Astrocyte (in vitro differentiated cells and primary cell): ENCODE measurements around the gene HERC6. TPM values are rescaled to one million over a fixed set of nuclear protein-coding genes. Genes with fewer than 3 reads are reported as not detected.

ENCODE experiments used
- DNase-seq: peaks from one replicate; pipeline ENCODE4 v3.0.0-alpha.2; 2010; ENCODE audit warnings: low read depth
- FAIRE-seq: peaks from 2 replicates; lab custom pipeline; 2011; peaks lifted over from hg19 to GRCh38; lab: Jason Lieb, UNC
- H2AFZ ChIP-seq: 2 replicates; pipeline ENCODE4 v1.6.0; 2012; ENCODE audit warnings: low read depth, low read length, inconsistent platforms
- H3K27ac ChIP-seq: 2 replicates; pipeline ENCODE4 v1.5.1; 2011; ENCODE audit warnings: low read depth, low read length, inconsistent platforms
- H3K27me3 ChIP-seq: 2 replicates; pipeline ENCODE4 v1.6.0; 2011; ENCODE audit warnings: low read length, inconsistent platforms; ENCODE audit not compliant: insufficient read depth
- H3K36me3 ChIP-seq: 2 replicates; pipeline ENCODE4 v1.5.1; 2011; ENCODE audit warnings: low read length, inconsistent platforms; ENCODE audit not compliant: insufficient read depth
- H3K4me1 ChIP-seq: 2 replicates; pipeline ENCODE4 v1.5.1; 2011; ENCODE audit warnings: low read length, inconsistent platforms; ENCODE audit not compliant: insufficient read depth
- H3K4me2 ChIP-seq: 2 replicates; pipeline ENCODE4 v1.6.0; 2012; ENCODE audit warnings: low read length, inconsistent platforms
- H3K4me3 ChIP-seq: 2 replicates; pipeline ENCODE4 v1.5.1; 2011; ENCODE audit warnings: low read depth, mild to moderate bottlenecking, low read length, inconsistent platforms; ENCODE audit not compliant: insufficient read depth
- H3K79me2 ChIP-seq: 2 replicates; pipeline ENCODE4 v1.6.0; 2012; ENCODE audit warnings: mild to moderate bottlenecking, low read length, inconsistent platforms; ENCODE audit not compliant: insufficient read depth
- H3K9ac ChIP-seq: 2 replicates; pipeline ENCODE4 v1.6.0; 2012; ENCODE audit warnings: mild to moderate bottlenecking, low read length, inconsistent platforms
- H3K9me3 ChIP-seq: 2 replicates; pipeline ENCODE4 v1.5.1; 2012; ENCODE audit warnings: low read depth, mild to moderate bottlenecking, low read length, inconsistent platforms; ENCODE audit not compliant: insufficient read depth
- H4K20me1 ChIP-seq: 2 replicates; pipeline ENCODE4 v1.6.0; 2012; ENCODE audit warnings: low read length, inconsistent platforms; ENCODE audit not compliant: insufficient read depth
- H3K27ac Mint-ChIP-seq: one replicate; pipeline ENCODE4 v1.8.0; 2021; ENCODE audit warnings: mild to moderate bottlenecking, mixed read lengths; ENCODE audit not compliant: unreplicated experiment
- H3K27me3 Mint-ChIP-seq: one replicate; pipeline ENCODE4 v1.8.0; 2021; ENCODE audit warnings: low read depth, mixed read lengths; ENCODE audit not compliant: unreplicated experiment
- H3K36me3 Mint-ChIP-seq: one replicate; pipeline ENCODE4 v1.8.0; 2021; ENCODE audit warnings: low read depth, mixed read lengths; ENCODE audit not compliant: unreplicated experiment
- H3K4me1 Mint-ChIP-seq: one replicate; pipeline ENCODE4 v1.8.0; 2021; ENCODE audit warnings: low read depth, mixed read lengths; ENCODE audit not compliant: unreplicated experiment
- H3K4me3 Mint-ChIP-seq: one replicate; pipeline ENCODE4 v1.8.0; 2021; ENCODE audit warnings: mild to moderate bottlenecking, moderate library complexity, mixed read lengths; ENCODE audit not compliant: unreplicated experiment
- H3K9me3 Mint-ChIP-seq: one replicate; pipeline ENCODE4 v1.8.0; 2021; ENCODE audit warnings: mild to moderate bottlenecking, mixed read lengths; ENCODE audit not compliant: unreplicated experiment
- CTCF ChIP-seq: IDR thresholded peaks from 2 replicates; pipeline ENCODE4 v1.5.1; 2011; ENCODE audit warnings: low read depth, mild to moderate bottlenecking, inconsistent platforms, low read length, moderate library complexity; ENCODE audit not compliant: insufficient read depth
- EZH2 ChIP-seq: IDR thresholded peaks from 2 replicates; pipeline ENCODE4 v1.6.1; 2012; ENCODE audit warnings: mild to moderate bottlenecking, low read length, inconsistent platforms; ENCODE audit not compliant: insufficient read depth
- total RNA-seq: library from RNA; stranded (reverse); gene quantifications from 2 replicates; pipeline ENCODE4 v1.2.1, GENCODE V29; 2021

HERC6 gene
- total RNA-seq, 1 donor from 2014 or later = 37.3 TPM

GRCh38 chr4:88413801-88414200 lies 35.1 kb downstream of the HERC6 start:
- H3K27ac Mint-ChIP-seq = no peak overlapping the region
- Histone ChIP-seq H3K9ac (no peak overlapping the region), H3K9me3 (no peaks in the 10 kb centered on the region), H3K4me3 (no peak overlapping the region), H3K36me3 (no peaks in the 10 kb centered on the region), H3K27me3 (no peaks in the 10 kb centered on the region), H3K79me2 (no peaks in the 10 kb centered on the region), H3K27ac (no peak overlapping the region), H3K4me1 (no peaks in the 10 kb centered on the region), H3K4me2 (no peak overlapping the region), H4K20me1 (no peaks in the 10 kb centered on the region), H2AFZ (no peak overlapping the region)
- H3K36me3 Mint-ChIP-seq = peaks cover 27% of the 10 kb centered on the region
- DNase-seq = no peak
- no peak for FAIRE-seq
- H3K9me3 Mint-ChIP-seq = peaks cover 3% of the 10 kb centered on the region
- H3K4me3 Mint-ChIP-seq = no peak overlapping the region
- H3K4me1 Mint-ChIP-seq = no peaks in the 10 kb centered on the region
- no peak for TF ChIP-seq EZH2
- TF ChIP-seq CTCF = no peak
- H3K27me3 Mint-ChIP-seq = no peaks in the 10 kb centered on the region

GRCh38 chr4:88414755-88415154 lies 36.1 kb downstream of the HERC6 start:
- Histone ChIP-seq H3K9me3 (no peaks in the 10 kb centered on the region), H2AFZ (no peak overlapping the region), H3K9ac (no peak overlapping the region), H3K4me2 (no peak overlapping the region), H3K27ac (no peak overlapping the region), H3K36me3 (no peaks in the 10 kb centered on the region), H3K27me3 (no peaks in the 10 kb centered on the region), H3K4me1 (no peaks in the 10 kb centered on the region), H4K20me1 (no peaks in the 10 kb centered on the region), H3K4me3 (no peak overlapping the region), H3K79me2 (no peaks in the 10 kb centered on the region)
- H3K9me3 Mint-ChIP-seq = peaks cover 3% of the 10 kb centered on the region
- no peaks in the 10 kb centered on the region for H3K27me3 Mint-ChIP-seq
- peaks cover 23% of the 10 kb centered on the region for H3K36me3 Mint-ChIP-seq
- no peak overlapping the region for H3K4me3 Mint-ChIP-seq
- H3K4me1 Mint-ChIP-seq = no peaks in the 10 kb centered on the region
- no peak for DNase-seq
- FAIRE-seq = no peak
- no peak overlapping the region for H3K27ac Mint-ChIP-seq
- TF ChIP-seq CTCF (no peak), EZH2 (no peak)

- H3K4me1 ChIP-seq = no peaks in the 10 kb centered on the region
- no peak overlapping the region for H3K27ac Mint-ChIP-seq
- H3K4me2 ChIP-seq = no peak overlapping the region
- no peak overlapping the region for H3K27ac ChIP-seq
- no peaks in the 10 kb centered on the region for H3K79me2 ChIP-seq
- H3K4me3 Mint-ChIP-seq = no peak overlapping the region
- DNase-seq = no peak
- no peaks in the 10 kb centered on the region for H4K20me1 ChIP-seq
- H3K27me3 ChIP-seq = no peaks in the 10 kb centered on the region
- no peaks in the 10 kb centered on the region for H3K9me3 ChIP-seq
- H3K27me3 Mint-ChIP-seq = no peaks in the 10 kb centered on the region
- TF ChIP-seq CTCF (no peak), EZH2 (no peak)
- peaks cover 16% of the 10 kb centered on the region for H3K36me3 Mint-ChIP-seq
- no peak overlapping the region for H3K4me3 ChIP-seq
- no peaks in the 10 kb centered on the region for H3K36me3 ChIP-seq
- H3K9ac ChIP-seq = no peak overlapping the region
- no peak overlapping the region for H2AFZ ChIP-seq
- no peaks in the 10 kb centered on the region for H3K9me3 Mint-ChIP-seq
- FAIRE-seq = no peak
- H3K4me1 Mint-ChIP-seq = no peaks in the 10 kb centered on the region
Observed at GRCh38 chr4:88415982-88416381, 37.3 kb downstream of the HERC6 start.
